ENCODE data around the gene GPR84. TPM values are rescaled to one million over a fixed set of nuclear protein-coding genes. Genes with fewer than 3 reads are reported as not detected.
A peak's percentile ranks its signal among the peaks of the same experiment; 100 is the strongest.

The GPR84 gene
- total and polyA plus RNA-seq, 2 experiments from 2014 or later = not detected

GRCh38 chr12:54324617-54325441, 39.5 kb downstream of the GPR84 start, which contains the start of gene COPZ1:
Gene COPZ1 (plus strand): TSS chr12:54325131. CDS start chr12:54325164, 33 bp downstream.
- peak; percentile 100 for DNase-seq
- no peaks in the 10 kb centered on the region for H3K9me3 ChIP-seq (ENCODE audit: low read depth)
- no peaks in the 10 kb centered on the region for H4K20me1 ChIP-seq (ENCODE audit: insufficient read depth)
- H3K4me3 ChIP-seq = peak within 1 kb of the TSS; percentile 92
- peaks cover 49% of the 10 kb centered on the region for H3K79me2 ChIP-seq (ENCODE audit: insufficient read depth)
- peak within 1 kb of the TSS; percentile 95 for H3K27ac ChIP-seq
- no peak for TF ChIP-seq EZH2 (IDR thresholded peaks at IDR 0.05; ENCODE audit: insufficient read depth, poor library complexity, severe bottlenecking)
- no peak for TF ChIP-seq EZH2phosphoT487 (IDR thresholded peaks at IDR 0.05; ENCODE audit: insufficient read depth, low read depth)
- H3K9ac ChIP-seq = peak within 1 kb of the TSS; percentile 100
- peaks cover 23% of the 10 kb centered on the region for H3F3A ChIP-seq (ENCODE audit: insufficient read depth)
- H3K27me3 ChIP-seq (replicated peaks; ENCODE audit: insufficient read depth) = no peaks in the 10 kb centered on the region
- in situ Hi-C loops (cut with MboI) = no loop called here
- 3% methylated on average over 34 of the region's 34 CpGs for WGBS, 2 experiments (ENCODE audit: low coverage in 1 of 2, low lambda C conversion rate in 2 of 2, missing lambda C conversion rate in 2 of 2)
- H2AFZ ChIP-seq = peak within 1 kb of the TSS; percentile 96
- H3K4me1 ChIP-seq (ENCODE audit: insufficient read depth) = peaks cover 30% of the 10 kb centered on the region
- no peaks in the 10 kb centered on the region for H3K36me3 ChIP-seq (ENCODE audit: low read depth)
- peak within 1 kb of the TSS; percentile 99 for H3K4me2 ChIP-seq (ENCODE audit: unreplicated experiment)
- no peaks in the 10 kb centered on the region for H3K9me2 ChIP-seq (ENCODE audit: insufficient read depth)

- H3K4me2 ChIP-seq (ENCODE audit: unreplicated experiment) = no peak overlapping the region
- in situ Hi-C loops (cut with MboI) = no loop called here
- no peak overlapping the region for H3K9ac ChIP-seq
- TF ChIP-seq EZH2phosphoT487 (IDR thresholded peaks at IDR 0.05; ENCODE audit: insufficient read depth, low read depth) = no peak
- no peak for TF ChIP-seq EZH2 (IDR thresholded peaks at IDR 0.05; ENCODE audit: insufficient read depth, poor library complexity, severe bottlenecking)
- no peak overlapping the region for H3K4me3 ChIP-seq
- peaks cover 14% of the 10 kb centered on the region for H3K79me2 ChIP-seq (ENCODE audit: insufficient read depth)
- no peaks in the 10 kb centered on the region for H4K20me1 ChIP-seq (ENCODE audit: insufficient read depth)
- no peak overlapping the region for H2AFZ ChIP-seq
- 85 to 93% methylated on average over 5 of the region's 5 CpGs for WGBS, 2 experiments (ENCODE audit: low coverage in 1 of 2, low lambda C conversion rate in 2 of 2, missing lambda C conversion rate in 2 of 2)
- peaks cover 6% of the 10 kb centered on the region; the same call in 1 of the 2 replicates for H3F3A ChIP-seq (ENCODE audit: insufficient read depth)
- no peaks in the 10 kb centered on the region for H3K9me3 ChIP-seq (ENCODE audit: low read depth)
- DNase-seq = no peak
- no peaks in the 10 kb centered on the region for H3K36me3 ChIP-seq (ENCODE audit: low read depth)
- H3K9me2 ChIP-seq (ENCODE audit: insufficient read depth) = no peaks in the 10 kb centered on the region
- no peaks in the 10 kb centered on the region for H3K27me3 ChIP-seq (replicated peaks; ENCODE audit: insufficient read depth)
- H3K4me1 ChIP-seq (ENCODE audit: insufficient read depth) = no peaks in the 10 kb centered on the region; the same call in none of the 2 replicates
- no peak overlapping the region for H3K27ac ChIP-seq
These were observed 42.9 kb downstream of the GPR84 start for GRCh38 chr12:54321363-54321762.

MicroRNAs within 50 kb of the gene (microRNA counts, 767-probe panel; counts per million panel counts)
- 5,386 counts per million, percentile 90 among the panel's probes with 10 or more counts for microRNA hsa-miR-148b-3p

Small RNA genes lying within 50 kb of the gene (microRNA-seq; reads per million reads assigned to microRNA genes)
- gene MIR148B (ENCODE audit: borderline number of aligned reads) = 146 reads per million, percentile 54 among the genes with 10 or more reads in this experiment

Small RNA genes lying within 50 kb of the gene (small RNA-seq; reads per million reads assigned to genes)
- 17.8 reads per million, percentile 88 among the genes with 10 or more reads in this experiment for gene MIR148B (ENCODE audit: low read depth, low replicate concordance)
- gene RN7SL744P (ENCODE audit: low read depth, low replicate concordance) = not detected
- gene RNU6-950P (ENCODE audit: low read depth, low replicate concordance) = not detected

Other genes starting within 250 kb of the GPR84 start
- 34.5 and 38.2 TPM in 2 replicates for gene SMUG1, start 175.5 kb downstream of the GPR84 start, total RNA-seq (2014; rRNA removed; shearing (Covaris generic))
- 48.5 and 49.5 TPM in 2 replicates for gene SMUG1, start 175.5 kb downstream of the GPR84 start, polyA plus RNA-seq (2016; fragmentation: Nextera tagmentation; extraction: Ambion mirVana)
- gene CBX5, start 84.4 kb downstream of the GPR84 start, total RNA-seq (2014; rRNA removed; shearing (Covaris generic)) = 36.7 and 37.6 TPM in 2 replicates
- 29.6 TPM in 2 replicates for gene CBX5, start 84.4 kb downstream of the GPR84 start, polyA plus RNA-seq (2016; fragmentation: Nextera tagmentation; extraction: Ambion mirVana)
- 217 and 226 TPM in 2 replicates for gene HNRNPA1, start 83.8 kb downstream of the GPR84 start, total RNA-seq (2014; rRNA removed; shearing (Covaris generic))
- gene HNRNPA1, start 83.8 kb downstream of the GPR84 start, polyA plus RNA-seq (2016; fragmentation: Nextera tagmentation; extraction: Ambion mirVana) = 346 and 351 TPM in 2 replicates
- gene NFE2, start 63.5 kb downstream of the GPR84 start, total RNA-seq (2014; rRNA removed; shearing (Covaris generic)) = not detected in 2 replicates
- gene NFE2, start 63.5 kb downstream of the GPR84 start, polyA plus RNA-seq (2016; fragmentation: Nextera tagmentation; extraction: Ambion mirVana) = 0.46 TPM in 1 of 2 replicates, not detected in the other
- gene COPZ1, start 39.4 kb downstream of the GPR84 start, total RNA-seq (2014; rRNA removed; shearing (Covaris generic)) = 149 and 204 TPM in 2 replicates
- gene COPZ1, start 39.4 kb downstream of the GPR84 start, polyA plus RNA-seq (2016; fragmentation: Nextera tagmentation; extraction: Ambion mirVana) = 170 and 183 TPM in 2 replicates
- gene ZNF385A, start 20.2 kb upstream of the GPR84 start, total RNA-seq (2014; rRNA removed; shearing (Covaris generic)) = 1.6 and 1.8 TPM in 2 replicates
- gene ZNF385A, start 20.2 kb upstream of the GPR84 start, polyA plus RNA-seq (2016; fragmentation: Nextera tagmentation; extraction: Ambion mirVana) = 2.9 and 3.1 TPM in 2 replicates
- 496 and 541 TPM in 2 replicates for gene ITGA5, start 54.8 kb upstream of the GPR84 start, total RNA-seq (2014; rRNA removed; shearing (Covaris generic))
- 402 and 416 TPM in 2 replicates for gene ITGA5, start 54.8 kb upstream of the GPR84 start, polyA plus RNA-seq (2016; fragmentation: Nextera tagmentation; extraction: Ambion mirVana)
- not detected in 2 replicates for gene GTSF1, start 109.1 kb upstream of the GPR84 start, total RNA-seq (2014; rRNA removed; shearing (Covaris generic))
- gene GTSF1, start 109.1 kb upstream of the GPR84 start, polyA plus RNA-seq (2016; fragmentation: Nextera tagmentation; extraction: Ambion mirVana) = 0.29 TPM in 1 of 2 replicates, not detected in the other
- gene NCKAP1L, start 133.3 kb upstream of the GPR84 start, total RNA-seq (2014; rRNA removed; shearing (Covaris generic)) = not detected in 2 replicates
- gene NCKAP1L, start 133.3 kb upstream of the GPR84 start, polyA plus RNA-seq (2016; fragmentation: Nextera tagmentation; extraction: Ambion mirVana) = 0.10 and 0.11 TPM in 2 replicates
- not detected in 2 replicates for gene PDE1B, start 185.1 kb upstream of the GPR84 start, total RNA-seq (2014; rRNA removed; shearing (Covaris generic))
- gene PDE1B, start 185.1 kb upstream of the GPR84 start, polyA plus RNA-seq (2016; fragmentation: Nextera tagmentation; extraction: Ambion mirVana) = not detected in 2 replicates
- gene PPP1R1A, start 224.2 kb upstream of the GPR84 start, total RNA-seq (2014; rRNA removed; shearing (Covaris generic)) = not detected in 2 replicates
- gene PPP1R1A, start 224.2 kb upstream of the GPR84 start, polyA plus RNA-seq (2016; fragmentation: Nextera tagmentation; extraction: Ambion mirVana) = not detected in 2 replicates